Measurements from ENCODE around the gene MYO18B. TPM values are rescaled to one million over a fixed set of nuclear protein-coding genes. Genes with fewer than 3 reads are reported as not detected.

Gene MYO18B
- total and polyA plus RNA-seq, 2 of the 8 experiments (the other 6 are each of a cell fraction or from before 2014, with no cell fraction given) = 0.62 to 0.78 TPM

DNA sequence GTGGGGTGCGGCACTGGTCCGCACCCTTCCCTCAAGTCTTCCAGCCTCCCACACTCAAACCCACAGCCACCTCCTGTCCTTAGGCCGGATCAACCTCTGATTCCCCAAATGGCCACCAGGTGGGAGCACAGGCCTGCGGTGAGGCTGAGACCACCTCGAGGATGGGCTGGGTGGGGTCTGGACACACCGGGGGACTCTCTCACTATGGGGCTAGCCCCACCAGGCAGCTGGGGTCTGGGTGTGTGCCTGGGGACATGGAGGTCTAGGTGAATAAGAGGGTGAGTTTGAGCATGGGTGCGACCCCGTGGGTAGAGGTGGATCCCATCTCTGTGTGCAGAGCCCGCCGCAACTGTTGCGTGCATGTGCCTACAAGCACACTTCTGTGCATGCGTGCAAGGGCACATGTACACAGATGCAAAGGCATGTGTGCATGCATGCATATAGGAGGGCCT lies 32.6 kb downstream of the MYO18B start:
- 71% methylated on average over 12 of the region's 12 CpGs; no CpG with 5 or more reads in 1 of the 2 experiments for WGBS, 2 experiments (ENCODE audit: extremely low coverage in 1 of 2, insufficient coverage in 1 of 2, insufficient read length in 1 of 2, insufficient replicate concordance in 2 of 2, low coverage in 1 of 2, low lambda C conversion rate in 2 of 2, missing lambda C conversion rate in 1 of 2)
- no peak overlapping the region for H3K18ac ChIP-seq (ENCODE audit: extremely low read depth, low read length)
- H3K79me1 ChIP-seq (ENCODE audit: low read depth, low read length) = no peaks in the 10 kb centered on the region
- no peaks in the 10 kb centered on the region for H3K27me3 ChIP-seq (replicated peaks in 1 of 4; ENCODE audit: control insufficient read depth in 3 of 4, extremely low read depth in 1 of 4, insufficient read depth in 3 of 4, low read length in 3 of 4)
- ChIA-PET CTCF (ENCODE audit: partially characterized antibody) (interaction anchor here (0.7 to 4.3 kb wide), 13 partner anchors 12 to 560 kb away, joined by 3 to 32 read pairs (median 4); no protein-coding TSS in a partner anchor), POLR2A (ENCODE audit: partially characterized antibody) (no interaction called here)
- H2AFZ ChIP-seq (ENCODE audit: low read length) = no peak overlapping the region
- H4K20me1 ChIP-seq (replicated peaks in 1 of 2; ENCODE audit: control insufficient read depth in 1 of 2, insufficient read depth in 2 of 2, low read length in 2 of 2) = no peaks in the 10 kb centered on the region
- H3K4ac ChIP-seq (replicated peaks; ENCODE audit: insufficient read length, low read depth, low read length) = no peak overlapping the region
- H3K79me2 ChIP-seq (ENCODE audit: control insufficient read depth in 1 of 2, insufficient read depth in 2 of 2, low read length in 2 of 2) = no peaks in the 10 kb centered on the region
- TF ChIP-seq EZH2 (IDR thresholded peaks at IDR 0.05; ENCODE audit: low read depth, low read length, severe bottlenecking) (no peak), RAD21 (IDR thresholded peaks at IDR 0.05 in 1 of 2, conservative IDR thresholded peaks at IDR 0.05 in 1 of 2; ENCODE audit: low read depth in 2 of 2, low read length in 2 of 2) (peak; percentile 97)
- TF ChIP-seq, protein P1, sequence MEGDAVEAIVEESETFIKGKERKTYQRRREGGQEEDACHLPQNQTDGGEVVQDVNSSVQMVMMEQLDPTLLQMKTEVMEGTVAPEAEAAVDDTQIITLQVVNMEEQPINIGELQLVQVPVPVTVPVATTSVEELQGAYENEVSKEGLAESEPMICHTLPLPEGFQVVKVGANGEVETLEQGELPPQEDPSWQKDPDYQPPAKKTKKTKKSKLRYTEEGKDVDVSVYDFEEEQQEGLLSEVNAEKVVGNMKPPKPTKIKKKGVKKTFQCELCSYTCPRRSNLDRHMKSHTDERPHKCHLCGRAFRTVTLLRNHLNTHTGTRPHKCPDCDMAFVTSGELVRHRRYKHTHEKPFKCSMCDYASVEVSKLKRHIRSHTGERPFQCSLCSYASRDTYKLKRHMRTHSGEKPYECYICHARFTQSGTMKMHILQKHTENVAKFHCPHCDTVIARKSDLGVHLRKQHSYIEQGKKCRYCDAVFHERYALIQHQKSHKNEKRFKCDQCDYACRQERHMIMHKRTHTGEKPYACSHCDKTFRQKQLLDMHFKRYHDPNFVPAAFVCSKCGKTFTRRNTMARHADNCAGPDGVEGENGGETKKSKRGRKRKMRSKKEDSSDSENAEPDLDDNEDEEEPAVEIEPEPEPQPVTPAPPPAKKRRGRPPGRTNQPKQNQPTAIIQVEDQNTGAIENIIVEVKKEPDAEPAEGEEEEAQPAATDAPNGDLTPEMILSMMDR (IDR thresholded peaks at IDR 0.05; ENCODE audit: control extremely low read depth in 1 of 3, insufficient read depth in 1 of 3, low read depth in 1 of 3, low read length in 3 of 3) = peak; percentile 90 to 93 (median 90)
- H3K27ac ChIP-seq (ENCODE audit: low read depth, low read length) = no peak overlapping the region
- H2BK15ac ChIP-seq (ENCODE audit: low read length) = 0 out of 2 replicates have a peak overlapping the region, but pooled peaks have one; percentile 81
- no peaks in the 10 kb centered on the region for H3K36me3 ChIP-seq (ENCODE audit: control insufficient read depth in 2 of 4, insufficient read depth in 4 of 4, low read length in 3 of 4)
- H4K91ac ChIP-seq (replicated peaks; ENCODE audit: insufficient read length, low read length) = no peak overlapping the region
- H3K9ac ChIP-seq (replicated peaks in 1 of 4; ENCODE audit: extremely low read depth in 1 of 4, low read depth in 3 of 4, low read length in 3 of 4) = no peak overlapping the region
- H2BK5ac ChIP-seq (ENCODE audit: low read depth, low read length) = no peak overlapping the region
- no peak overlapping the region for H3K4me2 ChIP-seq (ENCODE audit: insufficient read depth in 1 of 2, low read depth in 2 of 2, low read length in 2 of 2)
- no peak overlapping the region for H4K5ac ChIP-seq (ENCODE audit: insufficient read length, low read depth, low read length)
- no peak overlapping the region for H4K8ac ChIP-seq (ENCODE audit: extremely low read depth, insufficient read depth, low read length)
- H2BK12ac ChIP-seq (ENCODE audit: low read depth, low read length) = no peak overlapping the region
- H3K56ac ChIP-seq (replicated peaks; ENCODE audit: insufficient read length, low read depth, low read length) = no peak overlapping the region
- no peak overlapping the region for H2AK5ac ChIP-seq (ENCODE audit: low read depth, low read length)
- H3K14ac ChIP-seq (ENCODE audit: insufficient read length) = no peak overlapping the region
- no peak overlapping the region for H3K4me3 ChIP-seq (ENCODE audit: extremely low read depth in 1 of 4, insufficient read depth in 2 of 4, low read depth in 3 of 4, low read length in 4 of 4)
- no peak for FAIRE-seq
- no peaks in the 10 kb centered on the region for H3K4me1 ChIP-seq (replicated peaks in 1 of 4; ENCODE audit: control insufficient read depth in 3 of 4, insufficient read depth in 4 of 4, low read length in 3 of 4)
- DNase-seq (ENCODE audit: low read depth in 1 of 2, low spot score in 2 of 2) = peak in 1 of 2 experiments; percentile 86
- H3K9me3 ChIP-seq (ENCODE audit: insufficient read depth in 2 of 2, low read depth in 1 of 2, low read length in 1 of 2) = no peaks in the 10 kb centered on the region
- no peak overlapping the region for H3K23ac ChIP-seq (ENCODE audit: insufficient read length)
- no peak overlapping the region for H2BK20ac ChIP-seq (ENCODE audit: low read length)
- no peaks in the 10 kb centered on the region for H3K23me2 ChIP-seq (ENCODE audit: low read depth, low read length)
- H2BK120ac ChIP-seq (replicated peaks; ENCODE audit: low read depth, low read length) = no peak overlapping the region
